Keratinocyte (primary cell): ENCODE results near the gene CRYM. TPM values are rescaled to one million over a fixed set of nuclear protein-coding genes. Genes with fewer than 3 reads are reported as not detected.

Source experiments
- DNase-seq: peaks from one replicate; pipeline ENCODE4 v3.0.0-alpha.2; 2011; ENCODE audit warnings: low read depth, missing footprints, low spot score
- FAIRE-seq: peaks from 2 replicates; lab custom pipeline; 2011; peaks lifted over from hg19 to GRCh38; lab: Jason Lieb, UNC
- H2AFZ ChIP-seq: 2 replicates; pipeline ENCODE4 v1.6.0; 2012; ENCODE audit warnings: low read length, control low read depth, inconsistent platforms; ENCODE audit not compliant: control insufficient read depth
- H3K27ac ChIP-seq: 2 replicates; pipeline ENCODE4 v1.5.1; 2011; ENCODE audit warnings: low read length; ENCODE audit not compliant: control insufficient read depth, insufficient read depth
- H3K27me3 ChIP-seq: 3 replicates; pipeline ENCODE4 v1.6.0; 2011; ENCODE audit warnings: low read length; ENCODE audit not compliant: control insufficient read depth, insufficient read depth; ENCODE audit errors: extremely low read depth
- H3K36me3 ChIP-seq, 2 experiments: 2 replicates in 1 of 2; 3 replicates in 1 of 2; pipeline ENCODE4 v1.5.1; 2011; ENCODE audit warnings: low read length in 2 of 2, mild to moderate bottlenecking in 1 of 2; ENCODE audit not compliant: control insufficient read depth in 2 of 2, insufficient read depth in 2 of 2; ENCODE audit errors: extremely low read depth in 1 of 2
- H3K4me1 ChIP-seq: 3 replicates; pipeline ENCODE4 v1.5.1; 2011; ENCODE audit warnings: low read length; ENCODE audit not compliant: control insufficient read depth, insufficient read depth; ENCODE audit errors: extremely low read depth
- H3K4me2 ChIP-seq: 3 replicates; pipeline ENCODE4 v1.6.0; 2011; ENCODE audit warnings: low read depth, low read length; ENCODE audit not compliant: control insufficient read depth, insufficient read depth; ENCODE audit errors: extremely low read depth
- H3K4me3 ChIP-seq, 3 experiments: fragments of 200-600 bp in 1 of 3; sonication (generic) in 1 of 3; 2 replicates in 2 of 3; 3 replicates in 1 of 3; pipeline ENCODE4 v1.5.1; 2011 to 2016; ENCODE audit warnings: low read length in 3 of 3, mild to moderate bottlenecking in 3 of 3, control low read depth in 2 of 3, inconsistent platforms in 1 of 3, low read depth in 1 of 3, mixed read lengths in 1 of 3, mixed run types in 1 of 3, moderate library complexity in 1 of 3; ENCODE audit not compliant: control insufficient read depth in 2 of 3, insufficient read depth in 2 of 3; ENCODE audit errors: extremely low read depth in 1 of 3
- H3K79me2 ChIP-seq: 2 replicates; pipeline ENCODE4 v1.6.0; 2012; ENCODE audit warnings: low read length; ENCODE audit not compliant: control insufficient read depth, insufficient read depth
- H3K9ac ChIP-seq: 3 replicates; pipeline ENCODE4 v1.6.0; 2011; ENCODE audit warnings: low read length; ENCODE audit not compliant: control insufficient read depth, insufficient read depth; ENCODE audit errors: extremely low read depth
- H3K9me1 ChIP-seq: 3 replicates; pipeline ENCODE4 v1.6.0; 2011; ENCODE audit warnings: low read length; ENCODE audit not compliant: control insufficient read depth, insufficient read depth; ENCODE audit errors: extremely low read depth
- H3K9me3 ChIP-seq: 2 replicates; pipeline ENCODE4 v1.5.1; 2012; ENCODE audit warnings: low read depth, low read length; ENCODE audit not compliant: control insufficient read depth
- H4K20me1 ChIP-seq: 3 replicates; pipeline ENCODE4 v1.6.0; 2011; ENCODE audit warnings: low read length; ENCODE audit not compliant: control insufficient read depth, insufficient read depth; ENCODE audit errors: extremely low read depth
- EZH2 ChIP-seq: IDR thresholded peaks from one replicate; pipeline ENCODE4 v1.6.1; 2012; ENCODE audit warnings: inconsistent platforms, mild to moderate bottlenecking, low read length, moderate library complexity
- dilution Hi-C: fragments of 300-500 bp; cut with MboI; formaldehyde crosslinking; loops from one replicate; pipeline ENCODE4 v1.7.0; 2020; ENCODE audit warnings: low sequenced_read_pairs; ENCODE audit not compliant: extremely low pct_ligation_motif_present
- polyA minus RNA-seq, 3 experiments: library from RNA; depleted of rRNA, polyadenylated mRNA; stranded (reverse); fragments of >200 nt; gene quantifications; 1 replicate in 1 of 3; 2 replicates in 1 of 3; 3 replicates in 1 of 3; pipeline ENCODE4 v1.2.3, GENCODE V29; 2011
- polyA plus RNA-seq, 5 experiments: library from polyadenylated mRNA; depleted of rRNA in 3 of 5; stranded (reverse) in 3 of 5; stranded (forward) in 1 of 5; unstranded in 1 of 5; fragments of >200 nt; gene quantifications; 1 replicate in 1 of 5; 2 replicates in 3 of 5; 3 replicates in 1 of 5; pipeline versions ENCODE4 v1.2.1 to v1.2.3, GENCODE V29; 2011 to 2012; ENCODE audit warnings: missing spikeins in 2 of 5, low read depth in 1 of 5, low replicate concordance in 1 of 5
- TF ChIP-seq, protein P1 (sequence below), 3 experiments: IDR thresholded peaks in 1 of 3; conservative IDR thresholded peaks in 1 of 3; optimal IDR thresholded peaks in 1 of 3; 2 replicates in 2 of 3; 3 replicates in 1 of 3; pipeline versions ENCODE3 to v1.5.1; 2011; ENCODE audit warnings: low read length in 3 of 3, mild to moderate bottlenecking in 3 of 3, moderate library complexity in 2 of 3, control low read depth in 1 of 3, inconsistent platforms in 1 of 3; ENCODE audit not compliant: insufficient read depth in 2 of 3; ENCODE audit errors: extremely low read depth in 1 of 3

Gene CRYM
- polyA plus RNA-seq (0.10 to 0.18 TPM (median 0.17 TPM) in 3 replicates), polyA minus RNA-seq (0.13 to 1.2 TPM in 2 of 3 replicates, not detected in the other)
- 6.6 TPM for polyA plus RNA-seq (2011; ENCODE audit: low read depth)
- 0.10 and 0.19 TPM in 2 replicates for polyA plus RNA-seq (2011; cell fraction: cytosol; rRNA removed)
- polyA plus RNA-seq (2011; cell fraction: nucleus; rRNA removed) = 0.73 and 1.6 TPM in 2 replicates
- 0.16 and 2.9 TPM in 2 replicates for polyA plus RNA-seq (2012; ENCODE audit: low replicate concordance)
- polyA minus RNA-seq (2011; cell fraction: cytosol; rRNA and poly(A)+ RNA removed) = not detected
- polyA minus RNA-seq (2011; cell fraction: nucleus; rRNA and poly(A)+ RNA removed) = 1.1 and 2.3 TPM in 2 replicates

DNA sequence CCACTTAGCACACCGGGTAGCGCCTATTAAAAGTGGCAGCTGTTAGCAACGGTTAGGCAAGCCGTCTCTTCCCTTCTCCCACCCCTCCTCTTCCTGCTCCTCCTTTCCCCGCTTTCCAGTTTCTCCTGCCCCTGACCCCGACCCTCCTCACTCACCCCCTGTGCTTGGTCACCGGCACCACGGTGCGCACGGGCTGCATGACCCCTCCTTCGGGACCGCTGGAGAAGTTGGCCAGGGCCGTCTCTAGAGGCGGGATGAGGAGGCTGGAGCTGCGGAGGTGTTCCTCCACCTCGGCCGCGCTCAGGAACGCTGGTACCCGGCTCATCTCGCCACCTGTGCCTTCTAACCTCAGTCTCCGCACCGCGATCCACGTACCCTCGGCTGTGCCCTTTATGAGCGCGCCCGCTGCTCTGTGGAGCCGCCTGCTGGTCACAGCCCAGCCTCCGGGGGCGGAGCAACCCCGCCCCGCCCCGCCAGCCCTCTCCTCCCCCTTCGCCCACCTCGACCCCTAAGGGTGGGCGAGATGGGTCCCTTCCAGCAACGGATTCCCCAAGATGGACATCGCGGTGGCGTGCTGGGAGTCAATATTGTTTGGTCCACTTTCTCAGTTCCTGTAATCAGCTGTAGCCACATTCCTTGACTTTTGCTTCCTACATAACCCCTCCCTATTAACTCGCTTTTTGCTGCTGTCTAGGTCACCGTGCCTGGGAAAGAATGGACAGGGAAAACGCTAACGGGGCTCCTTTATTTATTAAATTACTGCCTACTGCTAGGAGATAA is at the start of gene CRYM:
Gene CRYM (minus strand): TSS at position 364 of the 780 bp plus-strand sequence. CDS start 39 bp downstream, at position 325.
- H4K20me1 ChIP-seq = no peaks in the 10 kb centered on the region
- peak within 1 kb of the TSS; percentile 77 for H3K4me2 ChIP-seq
- H3K9ac ChIP-seq = no peak within 1 kb of the TSS
- no peak within 1 kb of the TSS for H3K27ac ChIP-seq
- H2AFZ ChIP-seq = peak within 1 kb of the TSS; percentile 73
- FAIRE-seq (no peak), DNase-seq (no peak)
- peaks cover 35% of the 10 kb centered on the region for H3K27me3 ChIP-seq
- H3K4me3 ChIP-seq = peak within 1 kb of the TSS; percentile 6 to 62 (median 49)
- no peaks in the 10 kb centered on the region for H3K9me1 ChIP-seq
- H3K4me1 ChIP-seq = peaks cover 8% of the 10 kb centered on the region
- H3K9me3 ChIP-seq = no peaks in the 10 kb centered on the region
- dilution Hi-C loops = no loop called here
- H3K79me2 ChIP-seq = no peaks in the 10 kb centered on the region
- no peaks in the 10 kb centered on the region for H3K36me3 ChIP-seq
- TF ChIP-seq EZH2 = no peak
- TF ChIP-seq, protein P1, sequence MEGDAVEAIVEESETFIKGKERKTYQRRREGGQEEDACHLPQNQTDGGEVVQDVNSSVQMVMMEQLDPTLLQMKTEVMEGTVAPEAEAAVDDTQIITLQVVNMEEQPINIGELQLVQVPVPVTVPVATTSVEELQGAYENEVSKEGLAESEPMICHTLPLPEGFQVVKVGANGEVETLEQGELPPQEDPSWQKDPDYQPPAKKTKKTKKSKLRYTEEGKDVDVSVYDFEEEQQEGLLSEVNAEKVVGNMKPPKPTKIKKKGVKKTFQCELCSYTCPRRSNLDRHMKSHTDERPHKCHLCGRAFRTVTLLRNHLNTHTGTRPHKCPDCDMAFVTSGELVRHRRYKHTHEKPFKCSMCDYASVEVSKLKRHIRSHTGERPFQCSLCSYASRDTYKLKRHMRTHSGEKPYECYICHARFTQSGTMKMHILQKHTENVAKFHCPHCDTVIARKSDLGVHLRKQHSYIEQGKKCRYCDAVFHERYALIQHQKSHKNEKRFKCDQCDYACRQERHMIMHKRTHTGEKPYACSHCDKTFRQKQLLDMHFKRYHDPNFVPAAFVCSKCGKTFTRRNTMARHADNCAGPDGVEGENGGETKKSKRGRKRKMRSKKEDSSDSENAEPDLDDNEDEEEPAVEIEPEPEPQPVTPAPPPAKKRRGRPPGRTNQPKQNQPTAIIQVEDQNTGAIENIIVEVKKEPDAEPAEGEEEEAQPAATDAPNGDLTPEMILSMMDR (optimal IDR thresholded peaks at IDR 0.05 in 1 of 3, IDR thresholded peaks at IDR 0.05 in 1 of 3, conservative IDR thresholded peaks at IDR 0.05 in 1 of 3; ENCODE audit: extremely low read depth in 1 of 3, insufficient read depth in 2 of 3, low read length in 3 of 3) = peak; percentile 58 to 96 (median 87)

GRCh38 chr16:21327046-21327445 is 49.0 kb upstream of the CRYM start:
- Histone ChIP-seq H3K9me1 (no peaks in the 10 kb centered on the region), H3K4me1 (no peaks in the 10 kb centered on the region), H3K36me3 (no peaks in the 10 kb centered on the region), H3K79me2 (no peaks in the 10 kb centered on the region), H3K27me3 (no peaks in the 10 kb centered on the region), H4K20me1 (no peaks in the 10 kb centered on the region), H3K4me3 (no peak overlapping the region), H3K4me2 (no peak overlapping the region), H3K9me3 (no peaks in the 10 kb centered on the region), H2AFZ (no peak overlapping the region), H3K9ac (no peak overlapping the region), H3K27ac (no peak overlapping the region)
- dilution Hi-C loops = no loop called here
- no peak for DNase-seq
- TF ChIP-seq EZH2 = no peak
- TF ChIP-seq, protein P1 (optimal IDR thresholded peaks at IDR 0.05 in 1 of 3, IDR thresholded peaks at IDR 0.05 in 1 of 3, conservative IDR thresholded peaks at IDR 0.05 in 1 of 3; ENCODE audit: extremely low read depth in 1 of 3, insufficient read depth in 2 of 3, low read length in 3 of 3) = no peak
- no peak for FAIRE-seq
